Keratinocyte (primary cell): ENCODE measurements around the gene DUSP3. TPM values are rescaled to one million over a fixed set of nuclear protein-coding genes. Genes with fewer than 3 reads are reported as not detected.

Experiments
- DNase-seq: peaks from one replicate; pipeline ENCODE4 v3.0.0-alpha.2; 2011; ENCODE audit warnings: low read depth, missing footprints, low spot score
- FAIRE-seq: peaks from 2 replicates; lab custom pipeline; 2011; peaks lifted over from hg19 to GRCh38; lab: Jason Lieb, UNC
- H2AFZ ChIP-seq: 2 replicates; pipeline ENCODE4 v1.6.0; 2012; ENCODE audit warnings: low read length, control low read depth, inconsistent platforms; ENCODE audit not compliant: control insufficient read depth
- H3K27ac ChIP-seq: 2 replicates; pipeline ENCODE4 v1.5.1; 2011; ENCODE audit warnings: low read length; ENCODE audit not compliant: control insufficient read depth, insufficient read depth
- H3K27me3 ChIP-seq: 3 replicates; pipeline ENCODE4 v1.6.0; 2011; ENCODE audit warnings: low read length; ENCODE audit not compliant: control insufficient read depth, insufficient read depth; ENCODE audit errors: extremely low read depth
- H3K36me3 ChIP-seq, 2 experiments: 2 replicates in 1 of 2; 3 replicates in 1 of 2; pipeline ENCODE4 v1.5.1; 2011; ENCODE audit warnings: low read length in 2 of 2, mild to moderate bottlenecking in 1 of 2; ENCODE audit not compliant: control insufficient read depth in 2 of 2, insufficient read depth in 2 of 2; ENCODE audit errors: extremely low read depth in 1 of 2
- H3K4me1 ChIP-seq: 3 replicates; pipeline ENCODE4 v1.5.1; 2011; ENCODE audit warnings: low read length; ENCODE audit not compliant: control insufficient read depth, insufficient read depth; ENCODE audit errors: extremely low read depth
- H3K4me2 ChIP-seq: 3 replicates; pipeline ENCODE4 v1.6.0; 2011; ENCODE audit warnings: low read depth, low read length; ENCODE audit not compliant: control insufficient read depth, insufficient read depth; ENCODE audit errors: extremely low read depth
- H3K4me3 ChIP-seq, 3 experiments: fragments of 200-600 bp in 1 of 3; sonication (generic) in 1 of 3; 2 replicates in 2 of 3; 3 replicates in 1 of 3; pipeline ENCODE4 v1.5.1; 2011 to 2016; ENCODE audit warnings: low read length in 3 of 3, mild to moderate bottlenecking in 3 of 3, control low read depth in 2 of 3, inconsistent platforms in 1 of 3, low read depth in 1 of 3, mixed read lengths in 1 of 3, mixed run types in 1 of 3, moderate library complexity in 1 of 3; ENCODE audit not compliant: control insufficient read depth in 2 of 3, insufficient read depth in 2 of 3; ENCODE audit errors: extremely low read depth in 1 of 3
- H3K79me2 ChIP-seq: 2 replicates; pipeline ENCODE4 v1.6.0; 2012; ENCODE audit warnings: low read length; ENCODE audit not compliant: control insufficient read depth, insufficient read depth
- H3K9ac ChIP-seq: 3 replicates; pipeline ENCODE4 v1.6.0; 2011; ENCODE audit warnings: low read length; ENCODE audit not compliant: control insufficient read depth, insufficient read depth; ENCODE audit errors: extremely low read depth
- H3K9me1 ChIP-seq: 3 replicates; pipeline ENCODE4 v1.6.0; 2011; ENCODE audit warnings: low read length; ENCODE audit not compliant: control insufficient read depth, insufficient read depth; ENCODE audit errors: extremely low read depth
- H3K9me3 ChIP-seq: 2 replicates; pipeline ENCODE4 v1.5.1; 2012; ENCODE audit warnings: low read depth, low read length; ENCODE audit not compliant: control insufficient read depth
- H4K20me1 ChIP-seq: 3 replicates; pipeline ENCODE4 v1.6.0; 2011; ENCODE audit warnings: low read length; ENCODE audit not compliant: control insufficient read depth, insufficient read depth; ENCODE audit errors: extremely low read depth
- EZH2 ChIP-seq: IDR thresholded peaks from one replicate; pipeline ENCODE4 v1.6.1; 2012; ENCODE audit warnings: inconsistent platforms, mild to moderate bottlenecking, low read length, moderate library complexity
- dilution Hi-C: fragments of 300-500 bp; cut with MboI; formaldehyde crosslinking; loops from one replicate; pipeline ENCODE4 v1.7.0; 2020; ENCODE audit warnings: low sequenced_read_pairs; ENCODE audit not compliant: extremely low pct_ligation_motif_present
- polyA plus RNA-seq, 5 experiments: library from polyadenylated mRNA; depleted of rRNA in 3 of 5; stranded (reverse) in 3 of 5; stranded (forward) in 1 of 5; unstranded in 1 of 5; fragments of >200 nt; gene quantifications; 1 replicate in 1 of 5; 2 replicates in 3 of 5; 3 replicates in 1 of 5; pipeline versions ENCODE4 v1.2.1 to v1.2.3, GENCODE V29; 2011 to 2012; ENCODE audit warnings: missing spikeins in 2 of 5, low read depth in 1 of 5, low replicate concordance in 1 of 5
- TF ChIP-seq, protein P1 (sequence below), 3 experiments: IDR thresholded peaks in 1 of 3; conservative IDR thresholded peaks in 1 of 3; optimal IDR thresholded peaks in 1 of 3; 2 replicates in 2 of 3; 3 replicates in 1 of 3; pipeline versions ENCODE3 to v1.5.1; 2011; ENCODE audit warnings: low read length in 3 of 3, mild to moderate bottlenecking in 3 of 3, moderate library complexity in 2 of 3, control low read depth in 1 of 3, inconsistent platforms in 1 of 3; ENCODE audit not compliant: insufficient read depth in 2 of 3; ENCODE audit errors: extremely low read depth in 1 of 3

The DUSP3 gene
- polyA plus RNA-seq, 1 donor (not counting 4 experiments of a cell fraction or from before 2014, with no cell fraction given), result 39.2 TPM

DNA sequence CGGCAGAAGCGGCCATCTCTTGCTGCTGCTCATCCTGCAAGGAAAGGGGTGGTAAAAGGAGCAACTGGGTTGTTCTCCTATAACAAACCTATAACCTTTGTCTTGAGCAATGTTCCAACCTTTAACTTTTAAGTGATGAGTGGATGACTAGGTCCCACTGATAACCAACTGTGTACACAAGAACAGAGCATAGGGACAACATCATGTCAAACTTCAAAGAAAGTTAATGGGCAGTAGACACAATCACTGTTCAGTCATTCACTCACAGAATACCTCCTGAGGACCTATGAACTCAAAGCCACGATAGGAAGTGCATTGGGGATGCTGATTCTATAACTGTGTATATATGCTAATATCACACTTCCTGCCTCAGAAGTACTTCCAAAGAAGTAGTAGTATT lies 23.1 kb upstream of the DUSP3 start:
- H4K20me1 ChIP-seq, result no peaks in the 10 kb centered on the region
- H2AFZ ChIP-seq, result no peak overlapping the region
- no peaks in the 10 kb centered on the region for H3K79me2 ChIP-seq
- H3K9ac ChIP-seq, result no peak overlapping the region
- H3K9me1 ChIP-seq, result no peaks in the 10 kb centered on the region
- no peak overlapping the region for H3K27ac ChIP-seq
- no peaks in the 10 kb centered on the region for H3K9me3 ChIP-seq
- TF ChIP-seq, protein P1, sequence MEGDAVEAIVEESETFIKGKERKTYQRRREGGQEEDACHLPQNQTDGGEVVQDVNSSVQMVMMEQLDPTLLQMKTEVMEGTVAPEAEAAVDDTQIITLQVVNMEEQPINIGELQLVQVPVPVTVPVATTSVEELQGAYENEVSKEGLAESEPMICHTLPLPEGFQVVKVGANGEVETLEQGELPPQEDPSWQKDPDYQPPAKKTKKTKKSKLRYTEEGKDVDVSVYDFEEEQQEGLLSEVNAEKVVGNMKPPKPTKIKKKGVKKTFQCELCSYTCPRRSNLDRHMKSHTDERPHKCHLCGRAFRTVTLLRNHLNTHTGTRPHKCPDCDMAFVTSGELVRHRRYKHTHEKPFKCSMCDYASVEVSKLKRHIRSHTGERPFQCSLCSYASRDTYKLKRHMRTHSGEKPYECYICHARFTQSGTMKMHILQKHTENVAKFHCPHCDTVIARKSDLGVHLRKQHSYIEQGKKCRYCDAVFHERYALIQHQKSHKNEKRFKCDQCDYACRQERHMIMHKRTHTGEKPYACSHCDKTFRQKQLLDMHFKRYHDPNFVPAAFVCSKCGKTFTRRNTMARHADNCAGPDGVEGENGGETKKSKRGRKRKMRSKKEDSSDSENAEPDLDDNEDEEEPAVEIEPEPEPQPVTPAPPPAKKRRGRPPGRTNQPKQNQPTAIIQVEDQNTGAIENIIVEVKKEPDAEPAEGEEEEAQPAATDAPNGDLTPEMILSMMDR (optimal IDR thresholded peaks at IDR 0.05 in 1 of 3, IDR thresholded peaks at IDR 0.05 in 1 of 3, conservative IDR thresholded peaks at IDR 0.05 in 1 of 3; ENCODE audit: extremely low read depth in 1 of 3, insufficient read depth in 2 of 3, low read length in 3 of 3), result no peak
- TF ChIP-seq EZH2, result no peak
- peaks cover 0 to 3% of the 10 kb centered on the region in 2 experiments for H3K36me3 ChIP-seq
- H3K4me1 ChIP-seq, result no peaks in the 10 kb centered on the region
- no peak for DNase-seq
- dilution Hi-C loops, result no loop called here
- no peak overlapping the region for H3K4me3 ChIP-seq
- FAIRE-seq, result no peak
- H3K4me2 ChIP-seq, result no peak overlapping the region
- H3K27me3 ChIP-seq, result no peaks in the 10 kb centered on the region

DNA sequence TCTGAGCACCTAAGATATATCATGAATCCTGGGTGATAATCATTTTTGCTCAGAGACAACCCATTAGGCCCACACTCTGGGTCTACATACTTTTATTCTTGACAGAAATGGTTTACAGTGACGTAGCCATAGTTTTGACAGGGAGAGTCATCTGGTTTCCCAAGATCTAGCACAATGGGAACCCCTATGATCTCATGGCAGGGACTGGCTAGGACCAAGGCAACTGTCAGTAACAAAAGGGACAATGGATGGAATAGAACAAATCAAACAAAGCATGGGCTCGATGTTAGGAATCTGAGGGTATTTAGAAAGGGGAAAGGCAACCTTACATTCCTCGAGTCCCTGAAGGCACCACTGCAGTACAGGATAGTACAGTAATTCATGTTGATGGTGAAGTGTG lies 22.0 kb upstream of the DUSP3 start:
- Histone ChIP-seq H3K9ac (no peak overlapping the region), H3K27ac (no peak overlapping the region), H3K27me3 (no peaks in the 10 kb centered on the region), H2AFZ (no peak overlapping the region), H3K4me1 (no peaks in the 10 kb centered on the region), H3K36me3 (peaks cover 0 to 3% of the 10 kb centered on the region in 2 experiments), H3K9me3 (no peaks in the 10 kb centered on the region), H3K4me2 (no peak overlapping the region), H3K9me1 (no peaks in the 10 kb centered on the region), H4K20me1 (no peaks in the 10 kb centered on the region), H3K4me3 (no peak overlapping the region), H3K79me2 (no peaks in the 10 kb centered on the region)
- DNase-seq (no peak), FAIRE-seq (no peak)
- dilution Hi-C loops, result no loop called here
- TF ChIP-seq, protein P1 (optimal IDR thresholded peaks at IDR 0.05 in 1 of 3, IDR thresholded peaks at IDR 0.05 in 1 of 3, conservative IDR thresholded peaks at IDR 0.05 in 1 of 3; ENCODE audit: extremely low read depth in 1 of 3, insufficient read depth in 2 of 3, low read length in 3 of 3), result no peak
- TF ChIP-seq EZH2, result no peak
